Stromal cell of bone marrow (primary cell): ENCODE results near the gene PYCR2.
"Not testable (repeated sequence)": the region's sequence is repeated elsewhere in the genome, so short reads cannot be mapped to it uniquely, and the experiment has no call there.

Experiments used
- DNase-seq: peaks from one replicate; pipeline ENCODE4 v3.0.0-alpha.2; 2012; ENCODE audit warnings: low read depth

PYCR2 gene

GRCh38 chr1:225890346-225891228 is 33.5 kb downstream of the PYCR2 start:
- no peak for DNase-seq

- no peak for DNase-seq
Measured at GRCh38 chr1:225889743-225890142, 34.3 kb downstream of the PYCR2 start.

DNA sequence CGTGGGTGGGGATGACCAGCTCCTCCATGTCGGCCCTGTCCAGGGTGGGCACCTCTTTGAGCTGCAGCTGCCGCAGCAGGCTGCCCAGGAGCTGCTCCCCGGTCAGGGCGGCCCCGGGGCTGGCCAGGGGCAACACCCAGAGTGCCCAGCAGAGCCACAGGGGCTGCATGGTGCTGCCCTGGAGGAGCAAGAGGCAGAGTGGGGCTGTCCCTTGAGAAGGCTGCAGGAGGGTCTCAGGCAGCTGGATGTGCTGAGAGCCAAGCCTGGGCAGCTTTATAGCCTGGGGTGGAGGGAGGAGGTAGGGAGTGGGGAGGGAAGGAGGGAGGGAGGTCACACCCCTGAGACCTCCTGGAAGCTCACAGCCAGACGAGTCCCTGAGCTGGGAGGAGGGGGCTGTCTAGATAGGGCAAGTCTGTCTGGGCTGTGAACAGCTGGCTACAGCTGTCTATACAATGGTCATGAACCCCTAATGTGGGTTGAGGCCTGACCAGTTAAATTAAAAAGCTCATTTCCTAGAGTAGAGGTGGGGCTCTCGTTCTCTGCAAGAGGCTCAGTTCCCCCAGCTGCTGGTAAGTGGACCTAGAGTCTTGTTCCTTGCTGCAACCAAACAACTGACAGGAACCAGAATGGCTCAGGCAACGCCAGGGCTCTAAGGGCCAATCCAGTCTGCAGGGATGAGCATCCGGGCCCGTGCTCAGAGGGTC is 35.0 kb downstream of the PYCR2 start, which contains the start of gene LEFTY1:
Gene LEFTY1 (minus strand): TSS at position 249 of the 704 bp plus-strand sequence. CDS start 80 bp downstream, at position 169.
- DNase-seq, result no peak

- no peak for DNase-seq
Measured at GRCh38 chr1:225888289-225888897, 35.7 kb downstream of the PYCR2 start.

DNA sequence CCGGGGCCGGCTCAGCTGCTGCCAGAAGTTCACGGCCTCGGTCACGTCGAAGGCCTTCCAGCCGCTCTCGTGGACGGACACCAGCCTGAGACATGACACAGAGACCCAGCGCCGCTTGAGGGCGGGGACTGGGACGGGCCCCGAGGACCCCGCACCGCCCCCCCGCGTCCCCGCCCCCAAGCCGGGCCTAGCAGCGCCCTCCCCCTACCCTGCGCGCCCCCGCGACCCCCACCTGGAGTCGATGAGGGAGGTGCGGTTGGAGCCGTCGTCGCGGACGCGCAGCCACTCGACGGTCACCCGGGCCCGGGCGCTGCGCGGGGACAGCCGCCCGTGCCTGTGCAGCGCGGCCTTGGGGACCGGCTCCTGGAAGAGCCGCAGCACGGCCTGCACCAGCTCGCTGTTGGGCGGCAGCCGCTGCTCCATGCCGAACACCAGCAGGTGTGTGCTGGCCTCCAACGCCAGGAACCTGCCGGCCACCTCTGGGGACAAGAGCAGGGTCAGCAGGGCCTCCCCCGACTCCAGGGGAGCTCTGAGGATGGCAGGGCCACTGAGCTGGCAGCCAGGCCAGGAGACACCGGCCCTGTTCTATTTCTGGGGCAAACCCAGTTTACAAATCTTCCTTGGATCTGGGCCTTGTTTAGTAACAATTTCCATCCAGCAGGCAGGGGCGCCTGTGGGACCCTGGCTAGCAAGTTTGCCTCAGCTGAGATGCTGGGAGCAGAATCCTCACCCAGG is 36.3 kb downstream of the PYCR2 start:
- DNase-seq, result not testable (repeated sequence)

DNA sequence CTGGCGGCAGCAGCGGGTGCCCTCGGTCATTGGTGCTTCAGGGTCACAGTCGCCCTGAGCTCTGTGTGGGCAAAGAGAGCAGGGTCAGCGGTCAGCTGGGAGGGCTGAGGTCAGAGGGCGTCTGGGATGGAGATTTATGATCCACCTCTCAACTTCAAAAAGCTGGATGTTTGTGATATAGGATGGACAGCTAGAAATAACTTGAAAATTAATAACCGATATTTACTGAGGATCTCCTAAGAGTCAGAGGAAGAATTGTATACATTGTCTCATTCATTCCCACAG is 37.1 kb downstream of the PYCR2 start:
- no peak for DNase-seq

DNA sequence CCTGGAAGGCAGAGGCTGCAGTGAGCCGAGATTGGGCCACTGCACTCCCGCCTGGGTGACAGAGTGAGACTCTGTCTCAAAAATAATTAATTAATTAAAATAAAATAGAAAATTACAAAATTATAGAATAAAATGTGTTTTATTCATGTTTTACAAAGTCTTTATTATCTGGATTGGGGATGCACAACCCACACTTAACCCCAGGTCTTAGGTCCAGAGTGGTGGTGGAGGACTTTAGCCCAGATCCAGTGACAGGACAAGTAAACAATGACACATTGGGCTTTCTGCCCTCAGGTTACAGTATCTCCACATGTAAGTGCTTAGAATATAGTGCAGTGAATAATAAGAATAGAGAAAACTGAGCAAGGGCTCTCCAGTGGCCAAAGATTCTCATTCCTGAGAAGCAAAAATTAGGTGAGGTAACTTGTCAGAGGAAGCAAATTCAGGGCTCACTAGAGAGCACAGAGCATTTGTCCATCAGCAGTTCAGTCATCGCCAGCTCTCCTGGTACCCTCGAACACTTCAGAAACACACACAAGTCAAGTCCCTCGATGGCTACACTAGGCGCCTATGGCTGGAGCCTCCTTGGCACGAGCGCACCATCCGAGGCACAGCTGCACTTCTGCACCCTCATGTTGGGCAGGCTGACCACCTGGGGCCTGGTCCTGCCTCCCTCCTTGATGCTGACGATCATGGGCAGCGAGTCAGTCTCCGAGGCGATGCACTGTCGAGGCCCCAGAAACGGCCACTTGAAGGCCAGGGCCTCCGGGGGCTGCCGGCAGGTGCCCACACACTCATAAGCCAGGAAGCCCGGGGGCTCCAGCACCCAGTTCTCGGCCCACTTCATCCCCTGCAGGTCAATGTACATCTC is 37.7 kb downstream of the PYCR2 start:
- DNase-seq, result no peak

DNA sequence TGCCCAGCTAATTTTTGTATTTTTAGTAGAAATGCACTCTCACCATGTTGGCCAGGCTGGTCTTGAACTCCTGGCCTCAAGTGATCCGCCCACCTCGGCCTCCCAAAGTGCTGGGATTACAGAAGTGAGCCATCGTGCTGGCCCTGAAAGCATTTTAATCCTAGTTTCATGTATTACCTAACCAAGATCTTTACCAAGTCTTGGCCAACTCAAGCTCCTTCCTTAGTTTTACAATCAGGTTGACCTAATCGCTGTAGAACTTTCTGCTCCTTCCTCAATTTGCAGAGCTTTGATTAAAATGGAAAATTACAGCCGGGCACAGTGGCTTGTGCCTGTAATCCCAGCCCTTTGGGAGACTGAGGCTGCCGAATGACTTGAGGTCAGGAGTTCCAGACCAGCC is 38.7 kb downstream of the PYCR2 start:
- no peak for DNase-seq

- DNase-seq, result no peak
Measured at GRCh38 chr1:225883616-225884265, 40.3 kb downstream of the PYCR2 start.

GRCh38 chr1:225882694-225883615 is 41.1 kb downstream of the PYCR2 start:
- DNase-seq, result no peak

DNA sequence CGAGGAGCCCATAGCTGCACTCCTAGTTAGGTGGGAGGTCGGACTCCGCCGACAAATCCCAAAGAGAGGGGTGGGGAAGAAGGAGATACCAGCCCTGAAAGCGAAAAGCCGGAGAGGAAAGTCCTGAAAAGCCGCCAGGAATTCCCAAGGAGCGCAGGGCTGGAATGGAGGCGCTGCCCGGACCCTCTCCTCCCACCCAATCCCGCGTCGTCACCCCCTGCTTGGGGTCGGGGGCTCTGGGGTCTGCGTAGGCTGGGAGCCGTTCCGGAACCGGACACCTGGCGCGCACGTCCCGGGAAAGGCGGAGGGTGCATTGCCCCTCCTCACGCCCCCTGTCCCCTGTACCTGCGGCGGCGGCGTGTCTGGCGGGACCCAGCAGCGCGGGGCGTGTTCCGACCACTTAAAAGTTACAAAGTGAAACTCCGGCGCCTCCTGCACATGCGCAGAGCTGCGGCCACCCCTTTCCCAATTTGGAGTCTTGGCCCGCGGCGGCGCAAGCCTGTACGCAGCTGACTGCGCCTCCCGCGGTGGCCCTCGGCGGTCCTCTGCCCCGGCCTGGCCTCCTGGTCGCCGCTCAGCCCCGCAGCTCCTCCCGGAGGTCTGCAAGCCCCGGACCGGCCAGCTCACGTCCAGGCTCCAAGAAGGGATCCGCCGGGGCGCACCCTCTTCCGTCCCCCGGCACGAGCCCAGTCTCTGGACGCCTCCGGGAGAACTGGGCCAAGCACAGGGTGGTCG is 41.9 kb downstream of the PYCR2 start, which contains the start of gene TMEM63A:
Gene TMEM63A (minus strand): TSS at position 422 of the 735 bp plus-strand sequence. CDS start 4,800 bp downstream, outside the sequence.
- peak; percentile 73 for DNase-seq

DNA sequence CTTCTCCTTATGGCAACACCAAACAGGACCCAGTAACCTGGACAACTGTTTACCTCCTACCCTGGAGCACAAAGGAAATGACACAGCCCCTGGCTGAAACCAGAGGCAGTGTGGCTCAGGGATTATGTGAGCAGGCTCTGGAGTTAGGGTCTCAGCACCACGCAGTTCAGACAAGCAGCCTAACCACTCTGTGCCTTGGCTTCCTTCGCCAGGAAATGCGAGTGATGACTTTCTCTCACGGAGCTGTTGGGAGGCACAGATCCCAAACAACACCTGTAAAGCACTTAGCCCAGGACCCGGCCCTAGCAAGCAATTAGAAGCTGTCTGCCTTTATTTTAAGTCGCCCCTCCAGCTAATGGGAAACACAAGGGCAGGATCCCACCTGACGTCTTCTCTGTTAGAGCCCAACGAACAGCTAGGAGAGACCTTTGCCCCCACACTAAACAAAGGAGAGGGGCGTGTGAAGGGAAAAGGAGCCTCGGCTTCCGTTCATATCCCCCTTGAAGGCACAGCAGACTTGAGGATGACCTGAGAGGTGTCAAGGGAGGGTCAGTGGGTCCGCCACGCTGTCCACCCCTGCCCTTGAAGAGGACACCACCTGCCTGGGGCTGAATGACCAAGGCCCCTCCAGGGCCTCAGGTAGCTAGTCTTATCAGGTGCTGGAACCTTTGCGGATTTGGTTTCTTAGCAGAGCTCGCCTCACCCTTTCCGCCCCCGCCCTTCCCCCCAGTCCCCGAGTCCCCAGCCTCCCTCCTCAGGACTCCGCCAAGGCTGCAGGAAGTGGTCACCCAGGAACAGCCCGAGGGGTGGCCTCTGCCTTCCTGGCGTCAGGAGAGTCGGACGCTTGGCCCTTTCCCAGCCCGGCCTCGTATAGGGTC is 42.7 kb downstream of the PYCR2 start:
- no peak for DNase-seq

- no peak for DNase-seq
Measured at GRCh38 chr1:225880636-225881035, 43.4 kb downstream of the PYCR2 start.

DNA sequence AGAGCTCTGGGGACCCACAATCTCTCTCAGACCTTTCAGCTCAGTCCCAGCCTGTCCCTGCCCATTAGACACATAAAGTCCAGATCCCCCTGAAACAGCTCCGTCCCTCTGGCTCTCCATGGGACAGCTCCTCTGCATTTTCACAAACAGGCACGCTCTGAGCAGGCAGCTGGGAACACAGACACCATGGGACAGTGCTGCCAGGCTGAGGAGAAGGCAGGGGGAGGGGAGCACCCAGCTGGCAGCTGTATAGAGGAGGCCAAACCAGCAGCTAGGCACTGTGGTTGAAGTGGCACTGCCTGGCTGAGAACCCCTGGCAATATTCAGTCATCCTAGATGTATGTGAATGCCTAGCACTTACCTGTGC is 43.8 kb downstream of the PYCR2 start:
- DNase-seq, result no peak

GRCh38 chr1:225879521-225880221 is 44.4 kb downstream of the PYCR2 start:
- DNase-seq, result no peak

- no peak for DNase-seq
Measured at GRCh38 chr1:225878282-225878681, 45.8 kb downstream of the PYCR2 start.

- DNase-seq, result no peak
Measured at GRCh38 chr1:225877580-225877979, 46.5 kb downstream of the PYCR2 start.
